ENCODE data around the gene P3H4.

Gene P3H4

DNA sequence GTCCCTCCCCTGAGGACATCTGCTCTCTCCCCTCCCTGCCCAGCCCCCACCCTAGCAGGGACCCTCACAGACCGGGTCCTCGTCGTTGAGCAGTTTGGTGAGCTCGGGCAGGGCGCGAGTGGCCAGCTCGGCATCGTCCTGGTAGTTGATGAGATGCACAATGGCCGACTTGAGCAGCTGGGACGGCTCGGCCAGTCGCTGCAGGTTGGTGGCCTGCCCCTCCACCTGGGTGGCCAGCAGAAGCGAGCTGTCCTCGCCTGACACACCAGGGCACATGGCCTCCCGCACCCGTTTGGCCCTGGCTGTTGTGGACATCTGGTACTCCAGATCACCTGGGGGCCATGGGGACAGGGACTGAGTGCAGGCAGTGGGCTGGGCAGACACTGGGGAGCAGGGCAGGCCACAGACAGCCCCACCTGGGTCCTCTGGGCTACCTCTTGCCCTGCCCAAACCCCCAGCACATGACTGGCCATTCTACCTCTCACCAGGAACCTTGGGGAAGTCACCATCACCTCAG is 42.3 kb downstream of the P3H4 start:
- no peak for ATAC-seq

DNA sequence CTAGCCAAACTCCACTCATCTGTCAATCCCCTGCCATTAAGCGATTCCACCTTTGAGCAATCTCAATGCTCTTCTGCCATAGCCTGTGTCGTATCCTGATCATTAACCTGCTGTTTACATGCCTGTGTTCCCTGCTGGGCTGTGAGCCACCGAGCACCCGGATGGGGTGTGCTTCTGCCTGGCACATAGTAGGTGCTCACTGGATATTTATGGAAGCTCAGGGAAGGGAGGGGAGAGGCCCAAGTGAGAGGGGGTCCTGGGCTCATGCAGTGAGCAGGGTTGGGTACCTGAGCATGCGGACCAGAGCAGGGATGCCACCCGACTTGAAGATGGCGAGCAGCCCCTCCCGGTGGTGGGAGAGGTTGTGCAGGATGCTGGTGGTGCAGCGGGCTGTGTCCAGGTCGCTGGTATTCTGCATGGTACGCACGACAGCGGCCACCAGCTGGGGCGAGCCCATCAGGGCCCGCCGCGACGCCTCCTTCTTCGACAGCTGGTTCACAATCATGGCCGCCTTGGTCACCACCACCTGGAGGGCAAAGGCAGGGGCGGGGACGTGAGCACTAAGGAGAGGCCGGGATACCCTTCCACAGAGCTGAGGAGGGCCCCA is 43.0 kb downstream of the P3H4 start:
- no peak for ATAC-seq

DNA sequence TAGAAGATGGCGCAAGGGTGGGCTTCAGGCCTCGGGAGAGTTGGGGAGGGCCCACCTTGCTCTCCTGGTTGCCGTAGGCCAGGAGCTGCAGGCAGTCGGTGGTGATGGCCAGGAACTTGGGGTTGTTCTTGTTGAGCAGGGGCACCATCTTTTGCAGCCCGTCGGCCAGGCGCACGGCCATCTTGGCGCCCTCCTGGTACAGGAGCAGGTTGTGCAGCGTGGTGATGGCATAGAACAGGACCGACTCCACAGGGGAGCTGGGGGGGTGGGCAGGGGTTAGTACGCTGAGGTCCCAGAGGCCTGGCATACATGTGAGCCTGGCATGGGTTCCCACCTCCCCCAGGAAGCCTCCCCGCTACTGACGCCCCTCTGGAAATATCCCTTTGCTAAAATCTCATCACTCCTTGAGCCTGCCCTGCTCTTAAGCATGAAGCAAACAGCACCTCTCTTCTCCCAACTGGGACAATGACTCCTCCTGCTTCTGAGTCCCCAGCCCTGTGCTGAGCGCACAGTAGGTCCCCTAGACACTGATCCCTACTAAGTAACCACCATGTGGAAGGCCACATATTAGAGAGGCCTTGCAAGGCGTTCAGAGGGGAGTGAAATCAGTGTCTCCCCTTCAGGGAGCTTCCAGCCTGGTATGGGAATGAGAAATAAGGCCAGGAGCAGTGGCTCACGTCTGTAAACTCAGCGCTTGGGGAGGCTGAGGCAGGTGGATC is 44.3 kb downstream of the P3H4 start:
- no peak for ATAC-seq

DNA sequence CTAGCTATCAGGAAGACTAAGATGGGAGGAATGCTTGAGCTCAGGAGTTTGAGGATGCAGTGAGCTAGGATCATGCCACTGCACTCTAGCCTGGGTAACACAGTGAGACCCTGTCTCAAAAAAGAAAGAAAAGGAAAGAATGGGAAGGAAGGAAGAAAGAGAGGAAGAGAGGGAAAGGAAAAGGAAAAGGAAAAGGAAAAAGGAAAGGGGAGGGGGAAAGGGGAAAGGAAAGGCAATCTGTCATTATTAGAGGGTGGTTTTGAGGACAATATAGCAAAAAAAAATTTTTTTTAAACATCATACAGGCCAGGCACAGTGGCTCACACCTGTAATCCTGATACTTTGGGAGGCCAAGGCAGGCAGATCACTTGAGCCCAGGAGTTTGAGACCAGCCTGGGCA is 45.6 kb downstream of the P3H4 start:
- ATAC-seq, result no peak

DNA sequence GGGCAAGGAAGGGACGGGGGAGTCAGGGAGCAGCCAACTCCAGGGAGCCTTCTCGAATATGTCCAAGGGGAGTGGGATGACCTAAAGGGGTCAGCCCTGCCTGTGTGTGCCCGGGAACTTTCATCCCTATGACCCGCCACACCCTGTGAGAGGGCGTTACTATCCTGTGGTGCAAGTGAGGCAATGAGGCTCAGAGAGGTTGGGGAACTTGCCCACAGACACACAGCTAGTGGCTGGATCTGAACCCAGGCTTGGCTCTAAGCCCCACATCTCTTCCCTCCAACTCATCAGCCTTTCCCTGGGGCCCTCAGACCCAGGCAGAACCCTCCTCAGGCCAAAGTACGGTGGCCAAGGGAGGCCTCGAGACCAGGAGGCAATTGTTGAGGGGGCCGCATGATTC is 48.4 kb downstream of the P3H4 start:
- no peak for ATAC-seq

DNA sequence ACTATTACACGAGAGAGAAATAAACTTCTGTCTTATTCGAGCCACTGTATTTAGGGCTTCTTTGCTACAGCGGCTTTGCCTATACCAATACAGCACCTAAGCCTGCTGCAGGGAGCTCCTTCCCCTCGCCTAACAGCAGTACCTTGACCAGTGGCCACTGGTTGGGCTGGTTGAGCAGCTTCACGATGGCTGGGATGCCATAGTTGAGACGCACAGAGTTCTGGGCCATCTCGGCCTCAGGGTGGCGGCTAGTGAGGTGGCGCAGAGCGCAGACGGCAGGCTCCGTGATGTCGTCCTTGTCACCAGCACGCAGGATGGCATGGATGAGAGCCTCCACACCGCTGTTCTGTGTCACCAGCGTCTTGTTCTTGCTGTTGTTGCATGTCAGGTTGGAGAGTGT is 48.9 kb downstream of the P3H4 start:
- ATAC-seq, result no peak

DNA sequence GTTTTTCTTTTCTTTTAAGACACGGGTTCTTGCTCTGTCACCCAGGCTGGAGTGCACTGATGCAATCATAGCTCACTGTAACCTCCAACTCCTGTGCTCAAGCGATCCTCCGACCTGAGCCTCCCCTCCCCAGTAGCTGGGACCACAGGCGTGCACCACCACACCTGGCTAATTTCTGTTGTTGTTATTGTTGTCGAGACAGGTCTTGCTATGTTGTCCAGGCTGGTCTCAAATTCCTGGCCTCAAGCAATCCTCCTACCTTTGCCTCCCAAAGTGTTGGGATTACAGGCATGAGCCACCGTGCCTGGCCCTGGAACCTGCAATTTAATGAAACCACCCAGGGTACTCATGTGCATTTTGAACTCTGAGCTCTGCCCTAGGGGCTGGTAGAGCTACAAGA is 49.4 kb downstream of the P3H4 start:
- no peak for ATAC-seq

DNA sequence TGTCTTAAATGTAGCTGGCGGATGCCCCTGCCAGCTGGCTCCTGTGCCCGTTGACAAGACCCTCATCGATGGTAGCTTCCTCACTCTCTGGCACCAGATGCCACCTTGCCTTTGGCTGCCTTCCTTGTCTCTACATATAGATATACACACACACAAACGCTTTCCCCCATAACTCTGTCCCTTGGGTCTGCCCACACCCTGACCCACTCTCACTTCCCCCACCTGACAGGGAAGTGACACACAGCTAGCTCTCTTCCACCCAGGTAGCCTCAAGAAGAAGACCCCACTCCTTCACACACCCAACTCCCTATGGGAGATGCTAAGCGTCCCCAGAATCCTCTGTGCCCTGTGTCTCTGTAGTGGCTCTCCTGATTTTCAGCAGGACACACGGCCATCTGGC is 50.9 kb downstream of the P3H4 start:
- no peak for ATAC-seq

DNA sequence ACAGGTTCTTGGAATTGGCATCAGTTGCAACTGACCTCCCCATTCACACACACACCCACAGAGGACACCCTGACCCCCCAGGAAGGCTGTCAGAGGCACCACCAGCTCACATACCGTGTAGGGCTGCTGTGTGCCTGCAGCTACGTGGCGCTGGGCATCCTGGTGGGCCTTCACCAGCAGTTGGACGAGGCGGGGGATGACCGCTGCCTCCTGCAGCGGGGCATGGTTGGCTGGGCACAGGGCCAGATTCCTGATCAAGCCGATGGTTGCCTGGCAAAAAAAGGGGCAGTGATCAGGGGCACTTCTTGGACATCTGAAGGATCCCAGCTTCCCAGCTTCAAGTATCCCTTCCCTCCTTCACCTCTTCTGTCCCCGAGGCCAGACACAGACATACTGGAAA is 53.1 kb downstream of the P3H4 start:
- ATAC-seq, result no peak

DNA sequence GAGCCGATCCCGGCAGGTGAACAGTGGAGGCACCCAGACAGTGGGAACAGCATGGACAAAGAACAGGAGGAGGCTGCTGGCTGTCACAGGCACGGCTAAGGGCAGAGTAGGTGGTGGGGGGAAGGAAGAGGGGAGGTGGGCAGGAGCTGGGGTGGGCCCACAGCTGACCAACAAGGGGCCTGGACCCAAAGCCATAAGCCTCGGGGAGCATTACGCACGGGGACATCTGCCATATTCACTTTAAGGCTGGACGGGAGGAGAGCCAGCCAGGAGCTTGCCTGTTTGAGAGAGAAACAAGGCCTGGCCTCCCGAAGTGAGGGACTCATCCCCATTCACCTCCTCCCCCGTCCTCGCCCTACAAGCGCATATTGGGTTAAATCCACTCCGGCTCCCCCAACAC is 57.7 kb downstream of the P3H4 start:
- no peak for ATAC-seq

Measured in activated CD4-positive, CD25-positive, alpha-beta regulatory T cell treated with anti-CD3 and anti-CD28 coated beads, Interleukin-2, amount 50 U/mL, for 24 hours (primary cell).